NCI-H2171 treated with DMSO at 0.1 percent for 48 hours (cell line): ENCODE measurements around the gene GPATCH11.

Source experiments
- DNase-seq: peaks from one replicate; lab custom pipeline; 2025; lab: John Stamatoyannopoulos, UW

Gene GPATCH11

GRCh38 chr2:37109523-37109922 is 25.2 kb downstream of the GPATCH11 start:
- DNase-seq, result no peak

- DNase-seq, result no peak
Observed at GRCh38 chr2:37110306-37111212, 26.2 kb downstream of the GPATCH11 start.

GRCh38 chr2:37111958-37112357 is 27.6 kb downstream of the GPATCH11 start:
- DNase-seq, result no peak

GRCh38 chr2:37117566-37117965 is 33.2 kb downstream of the GPATCH11 start:
- DNase-seq, result no peak

GRCh38 chr2:37119157-37119556 is 34.8 kb downstream of the GPATCH11 start:
- DNase-seq, result no peak

GRCh38 chr2:37125416-37125815 is 41.1 kb downstream of the GPATCH11 start:
- no peak for DNase-seq

- DNase-seq, result no peak
Observed at GRCh38 chr2:37132914-37133313, 48.6 kb downstream of the GPATCH11 start.

GRCh38 chr2:37142546-37142945 is 58.2 kb downstream of the GPATCH11 start:
- no peak for DNase-seq

GRCh38 chr2:37143974-37144373 is 59.7 kb downstream of the GPATCH11 start:
- DNase-seq, result no peak

GRCh38 chr2:37146062-37146461 is 61.7 kb downstream of the GPATCH11 start:
- no peak for DNase-seq

GRCh38 chr2:37148325-37148724 is 64.0 kb downstream of the GPATCH11 start:
- no peak for DNase-seq
